ENCODE data around the gene ATP5MG.
"Not testable (repeated sequence)": the region's sequence is repeated elsewhere in the genome, so short reads cannot be mapped to it uniquely, and the experiment has no call there.

Gene ATP5MG

DNA sequence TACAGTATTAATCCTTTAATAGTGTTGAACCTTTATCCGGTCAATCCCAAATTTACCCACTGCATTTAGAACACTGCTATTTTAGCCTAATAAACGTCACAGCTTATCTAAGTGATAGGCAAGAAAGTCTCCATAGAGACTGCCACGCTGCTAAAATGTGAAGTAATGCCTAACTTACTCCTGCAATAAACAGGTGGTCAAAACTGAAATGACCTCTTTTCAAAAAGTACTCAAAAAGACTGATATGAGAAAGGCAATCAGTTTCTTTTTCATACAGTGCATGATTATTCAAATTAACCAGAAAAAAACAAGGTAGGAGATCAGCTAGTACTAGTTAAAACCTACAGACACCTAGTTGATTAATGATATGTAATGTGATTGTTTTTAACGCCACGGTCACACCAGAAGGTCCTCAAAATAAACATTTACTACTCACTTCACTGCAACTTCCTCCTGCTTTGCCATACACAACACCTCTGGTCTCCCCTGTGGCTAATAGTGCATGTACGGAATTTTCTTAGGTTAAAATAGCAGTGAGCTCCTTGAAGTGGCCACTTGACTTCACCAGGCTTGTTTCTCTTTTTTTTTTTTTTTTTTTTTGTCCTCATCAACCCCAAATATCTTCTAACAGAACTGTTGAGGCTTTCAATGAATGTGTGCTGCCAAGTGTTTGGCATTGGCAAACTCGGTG lies 8.8 kb downstream of the ATP5MG start:
- FAIRE-seq: no peak

DNA sequence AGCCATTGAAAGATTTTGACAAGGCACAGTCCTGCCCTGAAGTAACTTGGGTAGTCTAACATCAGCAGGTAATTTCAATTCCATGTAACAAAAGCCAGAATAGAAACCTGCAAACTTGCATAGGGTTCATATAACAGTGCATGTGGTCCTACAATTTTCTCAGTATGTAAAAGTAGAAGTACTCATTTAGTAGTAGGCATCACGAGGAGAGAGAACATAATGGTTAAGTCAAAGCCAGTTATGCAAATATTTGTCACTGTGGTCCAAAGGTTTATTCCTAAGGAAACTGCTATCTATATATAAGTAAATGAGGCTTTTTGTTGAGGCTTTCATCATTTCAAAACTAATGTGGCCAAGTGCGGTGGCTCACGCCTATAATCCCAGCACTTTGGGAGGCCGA lies 10.1 kb downstream of the ATP5MG start:
- FAIRE-seq: no peak

DNA sequence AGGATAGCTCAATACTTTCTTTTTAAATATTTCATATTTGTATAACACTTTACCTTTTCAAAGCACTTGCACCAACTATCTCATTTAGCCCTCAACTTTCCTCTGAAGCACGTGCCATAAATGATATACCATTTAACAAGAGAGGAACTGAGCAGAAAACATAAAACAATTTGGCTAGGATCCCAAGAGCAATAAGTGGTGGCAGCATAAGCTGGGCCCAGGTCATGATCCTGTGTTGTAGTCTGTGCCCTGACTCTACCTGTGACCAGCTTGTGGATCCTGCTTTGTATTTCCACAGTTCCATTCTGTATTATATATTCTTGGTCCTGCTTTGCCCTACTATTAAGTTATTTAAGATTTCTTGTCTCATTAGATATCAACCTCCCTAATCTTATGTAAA lies 11.5 kb downstream of the ATP5MG start:
- FAIRE-seq: no peak

DNA sequence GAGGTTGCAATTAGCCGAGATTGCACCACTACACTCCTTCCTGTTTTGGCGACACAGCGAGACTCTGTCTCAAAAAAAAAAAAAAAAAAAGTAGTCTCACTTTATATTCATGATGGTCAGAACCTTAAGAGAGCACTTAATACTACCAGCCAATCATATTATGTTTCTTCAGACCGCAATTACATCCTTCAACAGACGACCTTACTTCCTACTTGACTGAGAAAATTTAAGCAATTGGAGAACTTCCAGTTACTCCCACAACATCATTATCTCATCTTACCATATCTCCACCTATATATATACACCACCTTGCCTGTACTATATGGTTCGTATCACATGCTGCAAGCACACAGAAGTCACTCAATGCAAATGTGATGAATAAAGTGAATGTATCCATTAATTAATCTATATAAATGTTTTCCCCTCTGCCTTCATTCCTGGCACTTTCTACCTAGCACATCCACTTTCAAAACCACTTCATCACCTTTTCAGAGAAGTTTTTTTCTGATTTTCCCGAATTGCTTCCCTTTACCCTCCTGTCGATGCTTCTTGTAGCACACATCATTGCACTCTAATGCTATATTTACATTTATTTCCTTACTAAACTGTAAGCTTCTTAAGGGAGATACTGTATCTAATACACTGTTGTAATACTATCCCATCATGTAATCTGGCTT lies 13.8 kb downstream of the ATP5MG start:
- FAIRE-seq: no peak

DNA sequence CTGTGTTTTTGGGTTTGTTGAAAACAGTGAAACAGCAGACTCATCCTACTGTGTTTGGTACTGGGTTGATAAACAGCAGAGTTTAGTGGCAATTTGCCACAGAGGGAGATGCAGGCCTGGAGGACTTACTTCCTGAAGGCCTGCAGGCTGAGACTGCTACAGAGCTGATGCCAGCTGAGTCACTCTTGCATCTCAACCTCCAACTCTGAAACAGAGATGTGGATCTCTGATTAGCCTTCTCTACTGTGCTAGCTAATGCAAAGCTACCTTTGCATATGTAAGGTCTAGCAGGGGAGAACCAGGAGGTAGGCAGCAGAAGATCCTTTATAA lies 14.3 kb downstream of the ATP5MG start:
- FAIRE-seq: peak; percentile 93

DNA sequence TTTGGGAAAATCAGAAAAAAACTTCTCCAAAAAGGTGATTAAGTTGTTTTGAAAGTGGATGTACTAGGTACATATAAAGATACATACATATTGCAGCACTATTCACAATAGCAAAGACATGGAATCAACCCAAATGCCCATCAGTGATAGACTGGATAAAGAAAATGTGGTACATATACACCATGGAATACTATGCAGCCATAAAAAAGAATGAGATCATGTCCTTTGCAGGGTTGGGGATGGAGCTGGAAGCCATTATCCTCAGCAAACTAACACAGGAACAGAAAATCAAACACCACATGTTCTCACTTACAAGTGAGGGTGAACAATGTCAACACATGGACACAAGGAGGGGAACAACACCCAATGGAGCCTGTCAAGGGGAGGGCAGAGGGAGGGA lies 15.5 kb downstream of the ATP5MG start:
- not testable (repeated sequence) for FAIRE-seq

DNA sequence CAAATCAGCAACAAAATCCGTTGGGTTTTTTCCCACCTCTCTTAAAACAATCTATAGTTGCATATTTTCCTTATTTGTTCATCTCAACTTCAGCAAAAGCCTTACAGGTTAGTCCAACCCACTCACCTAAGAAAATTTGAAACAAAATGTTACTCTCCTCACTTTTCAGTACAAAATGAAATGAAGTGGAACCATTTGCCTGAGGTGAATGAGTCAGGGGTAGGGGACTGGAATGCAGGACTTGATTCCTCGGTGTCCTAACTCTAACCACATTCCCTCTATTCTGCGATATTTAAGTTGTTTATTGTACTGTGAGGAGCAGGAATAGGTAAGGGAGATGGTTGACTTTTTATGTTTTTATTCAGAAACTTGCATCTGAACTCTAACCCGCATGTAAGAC lies 16.4 kb downstream of the ATP5MG start:
- FAIRE-seq: peak; percentile 89

DNA sequence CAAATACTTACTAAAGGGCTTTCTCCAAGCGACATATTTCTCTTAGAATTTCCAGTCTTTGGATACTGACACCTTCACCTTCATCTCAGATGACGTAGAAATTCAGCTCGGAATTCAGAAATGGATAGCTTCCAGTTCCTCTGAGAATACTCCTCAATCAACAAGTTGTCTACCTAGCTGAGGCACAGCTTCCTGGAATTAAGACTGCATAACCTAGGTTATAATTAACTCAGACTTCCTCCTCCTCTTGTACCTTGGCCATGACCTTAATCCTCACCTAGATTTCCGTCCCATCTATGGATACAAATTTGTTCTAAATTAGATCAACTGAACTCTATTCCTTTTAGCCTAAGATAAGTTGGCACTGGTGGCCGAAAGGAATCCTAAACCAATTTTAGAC lies 17.4 kb downstream of the ATP5MG start:
- no peak for FAIRE-seq

DNA sequence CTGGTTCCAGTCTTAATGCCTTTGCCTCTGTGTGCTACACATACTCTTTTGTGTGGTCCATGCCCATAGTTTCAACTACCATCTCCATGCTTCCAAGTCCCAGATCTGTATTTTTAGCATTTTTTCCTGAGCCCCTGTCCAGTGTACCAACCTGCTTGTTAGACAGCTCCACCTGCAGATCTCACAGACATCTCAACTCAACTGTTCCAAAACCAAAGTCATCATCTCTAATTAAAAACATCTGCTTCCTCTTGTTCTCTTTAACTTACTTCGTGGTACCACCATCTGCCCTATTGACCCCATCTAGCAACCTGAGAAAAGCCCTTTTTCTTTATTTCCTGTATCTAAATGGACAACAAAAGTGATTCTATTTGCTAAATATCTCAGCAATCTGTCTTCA lies 26.3 kb downstream of the ATP5MG start:
- FAIRE-seq: no peak

DNA sequence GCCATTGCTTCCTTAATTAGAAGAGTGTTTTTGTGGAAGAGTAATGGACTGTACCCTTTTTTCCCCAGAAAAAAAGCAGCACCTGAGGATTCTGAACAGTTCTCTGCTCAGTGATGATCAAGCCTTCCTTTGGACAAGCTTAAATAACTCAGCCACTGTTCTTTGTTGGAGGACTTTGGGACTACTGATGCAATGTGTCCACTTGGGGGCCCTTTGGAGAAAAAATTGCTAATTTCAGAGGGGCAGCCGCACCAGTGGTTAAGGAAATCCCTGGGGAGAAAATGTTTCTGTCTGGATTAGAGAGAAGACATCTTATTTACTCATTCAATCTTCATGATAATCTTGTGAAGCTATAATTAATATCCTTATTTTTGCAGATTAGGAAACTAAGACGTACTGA lies 29.6 kb downstream of the ATP5MG start:
- FAIRE-seq: no peak

DNA sequence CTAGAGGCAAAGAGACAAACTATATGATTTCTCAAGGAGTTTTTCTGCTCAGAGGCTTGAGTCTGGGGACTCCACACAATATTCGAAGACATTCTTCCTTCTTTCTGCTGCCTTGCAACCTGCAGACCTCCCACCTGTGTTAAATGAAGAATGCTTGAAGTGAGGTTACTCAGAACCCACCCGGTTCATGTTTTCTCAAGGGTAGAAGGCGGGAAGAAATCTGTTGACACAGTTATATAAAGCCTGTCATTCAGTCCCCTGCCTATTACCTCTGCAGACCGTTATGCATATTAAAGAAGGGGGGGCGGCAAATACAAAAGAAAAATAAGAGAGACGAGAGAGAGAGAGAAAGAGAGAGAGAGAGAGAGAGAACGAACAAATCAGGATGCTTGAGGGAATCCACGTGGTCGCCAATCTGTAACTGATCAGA lies 32.7 kb downstream of the ATP5MG start:
- FAIRE-seq: no peak

DNA sequence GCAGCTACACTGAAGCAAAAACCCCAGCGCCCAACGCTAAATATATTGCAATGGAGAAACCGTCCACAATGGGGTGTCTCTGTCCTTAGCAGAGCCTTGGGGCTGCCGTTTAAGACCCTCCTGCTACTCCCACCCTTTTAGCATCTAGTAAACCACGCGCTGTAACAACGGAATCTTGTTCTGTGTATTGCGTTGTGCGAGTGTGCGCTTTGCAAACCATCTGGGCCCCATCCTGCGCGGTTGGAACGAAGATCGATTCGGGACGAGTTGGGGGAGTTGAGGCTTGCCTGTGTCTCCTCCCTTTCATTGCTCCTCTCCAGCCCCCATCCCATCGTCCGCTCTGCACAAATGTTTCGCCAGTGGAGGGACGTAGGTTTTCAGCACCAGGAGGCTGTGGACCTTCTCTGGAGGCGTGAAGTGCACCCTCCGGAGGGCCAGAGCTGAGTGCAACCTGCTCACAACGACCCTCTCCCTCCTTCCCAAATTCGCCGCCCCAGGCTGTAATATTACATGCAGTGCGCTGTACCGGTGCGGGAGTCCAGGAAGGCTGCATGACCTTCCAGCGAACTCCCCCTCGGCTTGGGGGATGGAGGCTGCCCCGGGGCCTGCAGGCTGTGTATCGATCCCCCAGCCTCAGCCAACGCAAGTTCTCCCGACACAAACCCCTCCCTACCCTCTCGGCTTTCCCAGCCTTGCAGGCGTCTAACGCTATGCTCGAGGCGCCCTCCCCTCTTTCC lies 33.3 kb downstream of the ATP5MG start:
- FAIRE-seq: no peak

DNA sequence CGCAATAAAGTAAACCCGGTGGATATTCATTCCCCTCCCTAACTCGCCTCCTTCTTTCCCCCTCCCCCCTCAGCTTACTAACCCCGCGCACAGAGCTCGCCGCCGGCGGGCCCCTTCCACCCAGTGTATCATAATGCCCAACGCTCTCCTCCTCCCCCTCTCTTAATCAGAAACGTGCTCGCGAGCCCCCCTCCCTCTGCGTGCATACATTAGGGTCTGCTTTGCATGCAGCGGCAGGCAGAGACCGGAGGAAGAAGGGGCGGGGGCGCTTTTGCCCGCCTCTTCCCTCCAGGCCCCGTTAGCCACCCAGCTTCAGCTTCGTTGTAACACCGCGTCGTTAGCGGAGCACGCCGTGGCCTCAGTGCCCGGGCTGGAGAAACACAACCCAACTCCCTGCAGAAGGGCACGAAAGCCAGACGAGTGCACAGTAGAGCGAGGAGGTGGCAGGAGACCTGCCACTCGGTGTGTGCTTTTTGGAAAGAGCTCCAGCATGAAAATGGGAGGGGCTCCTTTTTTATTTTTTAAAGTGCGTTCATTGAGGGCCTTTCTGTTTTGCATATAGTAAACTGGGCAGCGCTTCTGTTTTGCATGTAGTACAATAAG lies 34.0 kb downstream of the ATP5MG start:
- FAIRE-seq: peak; percentile 84

DNA sequence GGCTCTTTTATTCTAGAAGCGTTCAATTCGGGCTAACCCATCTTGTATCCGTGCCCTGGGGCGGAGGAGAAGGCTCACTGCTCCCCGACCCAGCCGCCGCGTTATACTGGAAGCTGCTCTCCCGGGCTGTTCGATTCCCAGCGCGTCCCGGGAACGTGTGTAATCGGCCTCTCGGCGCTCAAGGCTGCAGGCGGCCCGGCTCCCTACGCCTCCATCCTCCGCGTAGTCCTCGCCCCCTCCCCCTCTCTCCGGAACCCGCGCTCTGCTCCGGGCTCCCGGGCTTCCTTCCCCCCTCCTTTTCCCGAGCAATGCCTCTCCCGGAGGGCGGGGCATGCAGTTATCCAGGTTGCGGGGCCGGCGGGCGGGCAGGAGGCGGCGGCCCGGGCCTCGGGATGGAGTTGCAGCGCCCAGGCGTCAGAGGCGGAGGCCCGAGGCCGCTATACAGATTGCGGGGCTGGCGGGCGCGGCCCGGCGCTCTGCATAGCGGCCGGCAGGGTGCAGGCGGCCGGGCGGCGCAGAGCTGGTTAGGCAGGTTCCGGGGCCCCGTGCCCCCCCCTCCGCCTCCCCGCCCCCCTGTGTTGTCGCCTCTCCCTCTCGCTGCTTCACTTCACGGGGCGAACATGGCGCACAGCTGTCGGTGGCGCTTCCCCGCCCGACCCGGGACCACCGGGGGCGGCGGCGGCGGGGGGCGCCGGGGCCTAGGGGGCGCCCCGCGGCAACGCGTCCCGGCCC lies 34.7 kb downstream of the ATP5MG start, which contains the start of gene KMT2A:
TSS of gene KMT2A (plus strand) at position 600 of the 732 bp plus-strand sequence. CDS start at position 621, 21 bp downstream.
- peak; percentile 25 for FAIRE-seq

DNA sequence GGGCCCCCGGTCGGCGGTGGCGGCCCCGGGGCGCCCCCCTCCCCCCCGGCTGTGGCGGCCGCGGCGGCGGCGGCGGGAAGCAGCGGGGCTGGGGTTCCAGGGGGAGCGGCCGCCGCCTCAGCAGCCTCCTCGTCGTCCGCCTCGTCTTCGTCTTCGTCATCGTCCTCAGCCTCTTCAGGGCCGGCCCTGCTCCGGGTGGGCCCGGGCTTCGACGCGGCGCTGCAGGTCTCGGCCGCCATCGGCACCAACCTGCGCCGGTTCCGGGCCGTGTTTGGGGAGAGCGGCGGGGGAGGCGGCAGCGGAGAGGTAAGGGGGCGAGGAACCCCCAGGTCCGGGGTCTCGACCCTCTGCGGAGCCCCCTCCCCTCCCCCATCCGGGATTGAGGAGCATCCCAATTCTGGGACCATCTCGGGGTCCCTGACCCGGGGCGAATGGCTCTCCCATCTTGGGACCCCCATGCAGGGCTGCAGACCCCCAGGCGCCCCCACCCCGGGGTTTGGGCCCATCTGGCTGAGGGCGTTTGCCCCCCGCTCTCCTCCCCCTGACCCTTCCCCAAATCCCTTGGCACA lies 35.3 kb downstream of the ATP5MG start:
- FAIRE-seq: no peak

DNA sequence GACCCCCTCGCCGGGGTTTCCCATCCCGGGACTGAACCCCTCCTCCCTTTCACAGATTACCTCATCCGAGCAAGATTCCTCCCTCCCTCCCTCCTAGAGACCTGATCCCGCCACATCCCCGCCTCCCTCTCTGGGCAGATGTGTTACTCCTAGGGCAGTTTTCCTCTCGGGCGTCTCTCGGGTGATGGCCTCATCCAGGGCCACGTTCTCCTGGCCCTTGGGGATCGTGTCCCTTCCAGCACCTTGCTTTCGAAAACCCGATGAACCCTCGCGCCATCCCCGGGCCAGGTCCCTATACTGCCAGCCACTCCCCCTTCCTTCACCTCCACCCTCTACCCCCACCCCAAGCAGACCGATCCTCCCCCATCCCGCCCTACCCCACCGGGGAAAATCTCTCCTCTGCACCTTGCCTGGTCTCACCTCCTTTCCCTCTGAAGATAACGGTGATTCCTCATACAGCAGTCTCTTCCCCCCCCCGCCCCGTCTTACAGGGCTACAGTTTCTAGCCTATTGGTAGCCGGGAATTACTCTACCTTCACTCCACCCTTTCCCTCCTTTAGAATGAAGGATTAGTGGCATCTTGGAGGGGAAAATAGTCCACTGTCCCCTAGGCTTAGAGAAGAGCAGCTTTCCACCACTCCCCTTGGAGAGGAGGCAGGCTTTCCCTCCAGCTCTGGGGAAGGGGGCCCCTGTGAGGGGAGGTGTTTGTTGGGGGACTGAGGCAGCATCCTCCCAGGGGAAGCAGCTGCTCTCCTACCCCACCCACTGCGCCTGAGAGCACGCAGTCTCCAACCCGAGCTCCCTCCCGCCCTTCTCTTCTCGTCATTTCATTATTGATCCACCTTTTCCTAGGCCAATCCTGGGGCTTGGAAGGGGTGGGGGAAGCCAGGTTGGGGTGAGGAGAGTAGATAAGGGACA lies 36.1 kb downstream of the ATP5MG start:
- FAIRE-seq: no peak

DNA sequence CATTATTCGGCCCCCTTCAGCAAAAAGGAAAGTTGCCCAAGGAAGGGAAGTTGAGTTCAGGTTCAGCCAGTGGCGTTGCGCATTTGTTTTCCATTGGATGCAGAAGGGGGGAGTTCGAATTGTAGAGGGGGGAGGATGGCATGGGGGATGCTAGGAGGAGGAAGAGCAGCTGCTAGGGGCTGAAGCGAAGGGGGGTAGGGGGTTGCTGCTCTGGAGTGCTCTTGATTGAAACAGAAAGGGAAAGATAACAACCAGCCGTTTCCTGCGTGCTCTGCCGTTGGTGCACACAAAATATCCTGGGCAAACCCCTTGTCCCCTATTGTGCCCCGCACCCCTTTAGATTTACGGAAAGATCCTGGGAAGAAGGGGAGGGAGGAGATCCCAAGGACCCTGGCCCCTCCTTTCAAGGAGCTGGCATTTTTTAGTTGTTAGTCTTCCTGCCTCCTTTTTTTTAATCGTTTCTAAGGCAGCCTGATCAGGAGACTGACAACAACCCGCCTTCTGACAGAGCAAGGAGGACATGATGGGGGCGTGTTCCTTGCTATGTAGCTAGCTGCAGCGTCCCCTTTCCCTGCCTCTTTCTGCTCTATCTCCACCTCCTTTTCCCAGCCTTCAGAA lies 37.0 kb downstream of the ATP5MG start:
- peak; percentile 81 for FAIRE-seq

DNA sequence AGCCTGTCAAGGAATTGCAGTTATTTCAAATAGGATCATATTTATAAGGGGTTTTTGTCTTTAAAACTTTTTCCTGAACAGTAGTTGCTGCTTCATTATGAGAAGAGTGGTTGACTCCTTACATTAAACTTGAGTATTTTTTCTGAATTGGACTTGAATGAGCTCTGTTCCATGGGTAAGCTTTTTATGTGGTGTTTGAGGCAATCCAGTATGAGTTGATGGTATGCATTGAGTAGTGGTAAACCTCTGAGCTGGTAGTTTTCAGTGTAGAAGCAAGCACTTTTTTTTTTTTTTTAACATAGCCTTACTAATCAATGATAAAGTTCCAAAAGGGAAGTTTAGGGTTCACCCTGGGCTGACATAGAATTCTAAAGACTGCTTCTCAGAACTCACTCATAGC lies 38.2 kb downstream of the ATP5MG start:
- no peak for FAIRE-seq

DNA sequence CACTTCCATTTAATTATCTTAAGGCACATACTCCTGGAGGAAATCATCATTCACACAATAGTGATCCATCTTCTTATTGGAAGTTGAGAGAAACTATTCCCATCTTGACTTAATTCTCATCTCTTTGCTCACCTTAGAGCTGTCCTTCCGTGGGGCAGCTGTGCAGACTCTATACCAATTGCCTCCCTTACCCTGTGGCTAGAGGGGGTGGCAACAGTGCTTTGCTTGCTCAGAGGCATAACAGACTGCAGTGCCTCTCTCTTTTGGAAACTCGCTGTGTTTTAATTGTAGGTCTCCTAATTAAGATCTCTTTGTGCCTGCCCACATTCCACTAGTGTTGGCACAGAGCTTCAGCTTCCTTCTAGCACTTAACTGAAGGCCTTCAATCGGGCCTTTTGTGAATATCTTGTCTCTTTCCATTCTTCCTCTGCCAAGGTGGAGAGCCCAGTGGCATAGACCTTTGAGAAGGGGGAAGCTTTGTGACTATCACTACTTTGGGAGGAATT lies 40.4 kb downstream of the ATP5MG start:
- FAIRE-seq: no peak

DNA sequence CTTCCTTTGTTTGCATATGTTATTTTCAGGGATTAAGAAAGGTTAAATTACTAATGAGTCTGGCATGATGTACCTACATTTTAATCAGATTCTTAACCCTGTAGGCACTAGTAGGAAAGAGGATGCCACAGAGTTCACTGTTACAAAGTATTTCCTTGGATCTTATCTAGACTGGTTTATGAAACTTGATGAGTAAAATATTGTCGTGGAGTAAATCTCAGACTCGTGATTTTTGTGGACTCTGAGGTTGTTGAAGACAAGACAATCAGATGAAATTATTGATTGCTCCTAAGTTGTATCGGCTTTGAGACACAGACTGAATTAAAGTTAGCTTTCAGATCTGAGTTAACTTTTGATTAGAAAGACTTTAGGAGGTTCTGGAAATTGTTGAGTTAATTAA lies 40.9 kb downstream of the ATP5MG start:
- FAIRE-seq: no peak

All from G401.6 (cell line).